Muscle of arm (tissue), 12 donors: Measurements from ENCODE around the gene RNF217. TPM values are rescaled to one million over a fixed set of nuclear protein-coding genes. Genes with fewer than 3 reads are reported as not detected.
"Not testable (repeated sequence)": the region's sequence is repeated elsewhere in the genome, so short reads cannot be mapped to it uniquely, and the experiment has no call there.

Source experiments
- DNase-seq: peaks from one replicate; pipeline ENCODE4 v3.0.0-alpha.2; 2013
- polyA plus RNA-seq, 12 donors: library from polyadenylated mRNA; unstranded; fragments of 120-200 nt; gene quantifications; one replicate each; pipeline ENCODE4 v1.2.1, GENCODE V29; 2013; ENCODE audit not compliant: insufficient read length in 12 of 12

Gene RNF217
- polyA plus RNA-seq, 12 donors: 32.6 to 78.8 (median 50.6) TPM; not detected in 1

DNA sequence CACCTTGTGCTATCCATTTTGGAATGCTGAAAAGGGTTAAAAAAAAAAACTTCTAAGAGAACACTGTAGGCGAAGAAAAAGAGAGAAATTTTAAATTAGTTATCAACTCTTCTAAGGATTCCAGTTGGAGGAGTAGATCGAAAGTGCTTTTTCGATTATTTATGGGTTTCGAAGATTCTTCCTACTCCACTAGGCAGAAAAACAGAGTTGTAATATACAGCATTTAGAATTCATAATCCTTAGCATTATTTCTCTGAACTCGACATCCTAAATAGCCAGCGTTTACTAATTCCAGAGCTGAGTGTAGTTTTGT lies 817 bp upstream of the RNF217 start:
- no peak for DNase-seq

DNA sequence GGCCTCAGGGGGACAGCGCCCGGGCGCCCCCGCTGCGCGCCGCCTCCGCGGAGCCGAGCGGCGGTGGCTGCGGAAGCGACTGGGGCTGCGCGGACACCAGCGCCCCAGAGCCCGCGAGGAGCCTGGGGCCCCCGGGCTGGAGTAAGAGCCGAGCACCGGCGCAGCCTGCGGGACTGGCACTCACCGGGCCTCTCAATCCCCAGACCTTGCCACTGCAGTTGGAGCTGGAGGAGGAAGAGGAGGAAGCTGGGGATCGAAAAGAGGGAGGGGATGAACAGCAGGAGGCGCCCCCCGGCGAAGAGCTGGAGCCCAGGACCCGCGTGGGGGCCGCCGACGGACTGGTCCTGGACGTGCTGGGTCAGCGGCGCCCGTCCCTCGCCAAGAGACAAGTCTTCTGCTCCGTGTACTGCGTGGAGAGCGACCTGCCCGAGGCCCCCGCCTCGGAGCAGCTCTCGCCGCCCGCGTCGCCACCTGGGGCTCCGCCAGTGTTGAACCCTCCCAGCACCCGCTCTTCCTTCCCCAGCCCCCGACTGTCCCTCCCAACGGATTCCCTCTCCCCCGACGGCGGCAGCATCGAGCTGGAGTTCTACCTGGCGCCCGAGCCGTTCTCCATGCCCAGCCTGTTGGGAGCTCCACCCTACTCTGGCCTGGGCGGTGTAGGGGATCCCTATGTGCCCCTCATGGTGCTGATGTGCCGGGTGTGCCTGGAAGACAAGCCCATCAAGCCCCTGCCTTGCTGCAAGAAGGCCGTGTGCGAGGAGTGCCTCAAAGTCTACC lies 590 bp downstream of the RNF217 start:
- peak; percentile 48 for DNase-seq

DNA sequence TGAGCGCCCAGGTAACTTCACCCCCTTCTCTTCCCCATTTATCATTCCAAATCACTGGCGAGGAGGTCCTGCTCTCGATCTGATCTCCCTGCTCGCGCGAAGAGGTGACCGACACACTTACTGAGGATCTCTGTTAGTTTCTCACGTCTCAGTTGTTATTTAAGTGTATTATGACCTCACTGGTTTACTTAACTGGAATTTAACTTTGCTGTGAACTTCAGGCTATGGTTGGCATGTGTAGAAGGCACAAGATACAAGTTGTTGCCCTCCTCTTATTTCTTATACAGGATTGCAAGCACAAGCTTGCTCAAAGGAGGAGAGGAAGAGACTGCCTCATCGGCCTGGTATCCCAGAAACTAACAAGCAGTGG lies 1.2 kb downstream of the RNF217 start:
- DNase-seq: peak; percentile 41

DNA sequence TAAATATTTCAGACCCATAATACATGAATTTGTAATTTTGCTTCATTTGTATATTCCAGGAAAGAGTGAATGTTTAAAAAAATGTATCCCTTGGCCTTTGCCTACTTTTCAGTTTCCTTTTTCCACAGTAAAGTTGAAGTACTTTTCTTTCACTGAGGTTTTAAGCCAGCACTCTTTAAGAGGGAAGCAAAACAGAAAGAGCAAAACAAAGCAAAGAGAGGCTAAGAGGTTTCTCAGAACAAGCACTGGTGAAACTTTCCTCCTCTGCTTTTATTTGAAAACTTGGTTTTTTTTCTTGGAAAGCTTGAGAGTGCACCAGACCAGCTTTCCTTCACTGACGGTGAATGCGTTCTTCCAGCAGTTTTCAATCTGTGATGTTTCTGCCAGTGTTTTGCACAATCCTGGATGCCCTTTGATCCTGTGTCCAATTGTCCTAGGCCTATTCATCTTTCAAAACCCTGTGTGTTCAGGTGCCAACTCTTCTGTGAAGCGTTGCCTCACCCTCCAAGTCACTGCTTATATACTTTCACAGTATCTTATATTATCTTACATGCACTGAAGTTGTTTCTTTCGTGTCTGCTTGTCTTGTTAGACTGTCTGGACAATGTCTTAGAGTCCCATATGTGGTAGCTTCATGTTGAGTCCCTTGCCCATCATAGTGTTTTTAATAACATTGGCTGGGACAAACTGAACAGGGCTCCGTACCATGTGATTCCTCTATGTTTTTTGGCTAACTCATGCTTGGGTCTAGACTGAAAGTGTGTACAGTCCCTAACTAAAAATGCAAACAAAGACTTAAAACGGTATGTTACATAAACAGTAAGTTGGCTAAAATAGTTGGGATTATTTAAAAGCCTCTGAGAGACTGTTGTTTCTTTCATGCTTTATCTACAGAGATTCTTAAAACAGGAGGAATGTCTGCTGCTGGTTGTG lies 1.9 kb downstream of the RNF217 start:
- peak; percentile 34 for DNase-seq

DNA sequence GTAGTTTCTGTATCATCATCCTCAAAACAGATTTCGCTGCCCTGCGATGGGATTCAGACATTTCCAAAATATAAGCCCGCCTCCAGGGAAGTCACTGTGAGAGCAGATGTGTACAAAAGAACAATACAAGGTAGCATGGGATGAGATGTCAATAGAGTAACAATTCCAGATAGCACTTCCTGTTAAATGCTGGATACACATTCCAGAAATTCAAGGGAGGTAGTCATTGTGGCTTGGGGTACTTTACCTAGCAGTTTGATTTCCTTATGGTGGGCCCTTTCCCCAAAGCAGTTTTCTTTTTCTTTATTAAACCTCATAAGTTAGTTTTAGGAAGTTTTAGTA lies 2.5 kb downstream of the RNF217 start:
- DNase-seq: no peak

DNA sequence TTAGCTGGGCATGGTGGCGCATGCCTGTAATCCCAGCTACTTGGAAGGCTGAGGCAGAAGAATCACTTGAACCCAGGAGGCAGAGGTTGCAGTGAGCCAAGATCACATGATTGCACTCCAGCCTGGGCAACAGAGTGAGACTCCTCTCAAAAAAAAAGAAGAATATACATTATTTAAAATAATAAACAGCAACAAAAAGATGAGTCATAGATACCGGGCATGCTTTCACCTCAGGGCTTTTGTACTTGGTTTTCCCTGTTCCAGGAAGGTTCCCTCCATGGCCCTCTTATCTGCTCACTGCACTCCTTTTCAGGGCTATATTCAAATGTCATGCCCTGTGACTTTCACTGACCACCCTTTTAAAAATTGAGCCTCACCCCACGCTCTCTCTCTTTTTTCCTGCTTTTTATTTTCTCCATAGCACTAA lies 3.2 kb downstream of the RNF217 start:
- not testable (repeated sequence) for DNase-seq

DNA sequence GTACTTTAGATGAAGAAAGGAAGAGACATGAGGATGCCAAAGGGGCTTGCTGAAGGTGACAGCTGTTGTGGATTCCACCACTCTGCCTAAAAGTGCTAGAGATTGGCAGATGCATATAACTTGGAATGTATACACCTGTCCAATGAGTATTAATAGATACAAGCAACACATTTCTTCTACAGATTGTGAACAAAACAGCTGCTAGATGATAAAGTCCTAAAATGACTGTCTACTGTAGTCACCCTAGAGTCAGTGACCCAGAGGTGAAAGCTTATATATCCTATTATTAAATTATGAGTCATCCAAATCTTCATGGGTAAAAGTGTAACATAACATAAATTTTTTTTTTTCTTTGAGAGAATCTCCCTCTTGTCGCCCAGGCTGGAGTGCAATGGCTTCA lies 5.2 kb downstream of the RNF217 start:
- DNase-seq: no peak

DNA sequence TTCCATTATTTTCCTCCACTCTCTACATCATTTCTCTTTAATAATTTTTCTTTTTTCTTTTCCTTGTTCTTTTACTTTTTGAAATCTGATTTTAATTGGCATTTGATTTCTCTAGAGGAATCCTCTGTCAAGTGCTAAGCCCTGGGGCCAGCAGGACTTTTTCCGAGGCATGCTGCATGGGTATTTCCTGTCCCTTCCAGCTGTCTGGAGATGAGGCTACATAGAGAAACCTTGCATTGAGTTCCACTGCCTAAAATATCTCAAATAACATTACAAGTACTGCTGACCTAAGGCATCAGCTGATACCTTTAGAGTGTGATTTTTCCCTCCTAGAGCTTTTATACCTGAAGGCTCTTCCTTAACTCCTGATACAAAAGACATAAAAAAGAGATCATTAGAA lies 6.2 kb downstream of the RNF217 start:
- no peak for DNase-seq

DNA sequence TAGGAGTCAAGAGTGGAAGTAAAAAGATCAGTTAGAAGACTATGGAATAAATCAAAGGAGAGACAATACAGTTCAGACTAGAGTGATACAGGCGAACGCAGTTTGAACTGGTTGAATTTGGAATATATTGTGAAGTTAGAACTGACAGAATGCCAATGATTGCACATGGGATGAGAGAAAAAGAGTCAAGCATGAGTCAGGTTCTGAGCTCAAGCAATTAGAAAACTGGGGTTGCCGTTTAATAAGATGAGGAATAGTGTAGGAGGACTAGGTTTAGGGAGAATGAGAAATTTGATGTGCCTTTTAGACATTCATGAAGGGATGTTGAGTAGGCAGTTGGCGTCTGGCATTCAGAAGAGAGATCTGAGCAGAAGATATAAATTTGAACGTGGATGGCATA lies 8.0 kb downstream of the RNF217 start:
- DNase-seq: no peak

DNA sequence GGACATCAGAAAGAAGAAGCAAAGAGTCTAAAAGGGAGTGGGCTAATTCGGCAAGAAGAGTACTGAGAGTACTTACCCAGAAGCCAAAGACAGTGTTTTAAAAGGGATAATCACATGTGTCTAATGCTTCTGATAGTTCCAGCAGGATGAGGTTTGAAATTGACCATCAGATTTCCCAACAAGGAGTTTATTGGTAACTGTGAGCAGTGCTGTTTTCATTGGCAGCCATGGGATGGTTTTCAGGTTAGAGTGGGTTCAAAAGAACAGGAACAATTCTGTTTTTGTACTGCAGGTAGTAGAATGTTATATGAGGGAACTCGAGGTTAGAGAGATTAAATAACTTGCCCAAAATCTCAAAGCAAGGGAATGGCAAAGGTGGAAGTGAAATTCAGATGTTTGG lies 8.5 kb downstream of the RNF217 start:
- no peak for DNase-seq

DNA sequence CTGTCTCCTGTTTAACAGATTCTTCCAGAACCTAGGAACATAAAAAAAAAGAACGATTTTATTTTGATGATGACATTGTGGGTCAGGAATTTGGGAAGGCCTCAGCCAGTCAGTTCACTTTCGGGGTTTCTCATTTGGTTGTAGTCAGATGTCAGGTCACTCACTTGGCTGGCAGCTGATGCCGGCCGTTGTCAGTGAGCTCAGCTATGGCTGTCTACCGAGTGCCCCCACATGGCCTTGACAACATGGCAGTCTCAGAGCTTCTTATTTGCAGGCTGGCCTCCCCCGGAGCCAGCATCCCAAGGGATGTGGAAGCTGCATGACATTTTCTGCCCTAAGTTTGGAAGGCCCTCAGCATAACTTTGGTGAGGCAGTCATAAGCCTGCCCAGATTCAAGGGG lies 11.5 kb downstream of the RNF217 start:
- DNase-seq: no peak

DNA sequence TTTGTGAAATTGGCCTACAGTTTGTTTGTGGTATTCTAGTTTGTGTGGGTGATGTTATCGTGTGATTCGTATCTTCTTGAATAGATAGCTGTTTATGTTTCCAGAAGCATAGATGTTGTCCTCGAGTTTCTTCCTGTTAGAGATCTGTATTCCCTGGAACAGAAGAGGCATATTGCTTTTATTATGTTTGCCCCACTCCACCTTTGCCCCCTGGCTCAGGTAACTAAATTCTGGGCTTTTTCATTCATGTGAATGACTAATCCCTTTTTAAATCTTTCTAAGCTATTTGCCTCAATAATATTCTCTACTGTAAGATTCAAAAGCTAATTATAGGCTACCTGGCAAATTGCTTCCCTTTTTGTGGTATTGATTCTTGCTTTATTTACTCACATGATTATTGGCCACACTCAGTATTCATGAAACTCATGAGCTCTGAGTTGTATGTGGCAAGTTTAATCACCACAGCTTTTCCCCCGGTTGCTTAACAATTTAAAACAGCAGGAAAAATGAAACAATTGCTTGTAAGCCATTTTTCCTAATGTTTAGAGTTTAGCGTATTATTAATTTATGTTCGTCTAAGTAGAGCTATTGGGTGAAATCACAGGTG lies 12.6 kb downstream of the RNF217 start:
- no peak for DNase-seq

DNA sequence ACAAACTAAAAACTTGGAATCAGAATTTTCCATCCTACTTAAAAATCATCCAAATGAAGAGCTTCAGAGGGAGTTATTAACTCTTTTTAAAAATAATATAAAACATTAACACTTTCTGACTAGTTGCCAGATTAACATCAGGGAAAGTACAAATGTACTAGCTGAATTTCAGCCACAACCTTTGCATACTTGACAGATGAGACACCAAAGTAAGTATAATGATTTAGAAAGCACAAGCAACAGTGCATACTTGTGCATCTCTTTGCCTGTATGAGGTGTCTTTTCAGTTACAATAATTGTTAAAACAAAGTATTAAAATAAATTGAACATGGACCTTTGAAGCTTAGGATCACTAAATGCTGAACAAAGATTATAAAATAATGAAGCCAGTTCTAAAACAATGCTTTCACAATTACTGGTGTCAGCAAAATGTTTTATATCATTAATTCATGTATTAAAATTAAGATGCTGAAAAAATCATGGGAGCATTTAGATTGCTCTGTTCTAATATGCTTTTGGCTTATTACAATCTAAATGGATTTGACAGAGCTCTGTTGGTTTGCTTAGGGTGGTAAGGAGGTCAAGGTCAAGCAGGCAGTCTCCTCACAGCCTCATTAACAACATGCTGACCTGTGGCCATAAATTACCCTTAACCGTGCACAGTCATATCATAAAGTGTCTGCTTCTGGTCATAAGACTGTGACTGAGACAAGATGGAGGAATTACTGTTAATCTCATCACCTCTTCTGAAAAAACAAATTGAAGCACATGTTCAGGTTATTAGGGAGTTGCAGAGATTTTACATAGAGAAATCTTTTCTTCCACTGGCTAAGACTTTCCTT lies 15.1 kb downstream of the RNF217 start:
- no peak for DNase-seq

DNA sequence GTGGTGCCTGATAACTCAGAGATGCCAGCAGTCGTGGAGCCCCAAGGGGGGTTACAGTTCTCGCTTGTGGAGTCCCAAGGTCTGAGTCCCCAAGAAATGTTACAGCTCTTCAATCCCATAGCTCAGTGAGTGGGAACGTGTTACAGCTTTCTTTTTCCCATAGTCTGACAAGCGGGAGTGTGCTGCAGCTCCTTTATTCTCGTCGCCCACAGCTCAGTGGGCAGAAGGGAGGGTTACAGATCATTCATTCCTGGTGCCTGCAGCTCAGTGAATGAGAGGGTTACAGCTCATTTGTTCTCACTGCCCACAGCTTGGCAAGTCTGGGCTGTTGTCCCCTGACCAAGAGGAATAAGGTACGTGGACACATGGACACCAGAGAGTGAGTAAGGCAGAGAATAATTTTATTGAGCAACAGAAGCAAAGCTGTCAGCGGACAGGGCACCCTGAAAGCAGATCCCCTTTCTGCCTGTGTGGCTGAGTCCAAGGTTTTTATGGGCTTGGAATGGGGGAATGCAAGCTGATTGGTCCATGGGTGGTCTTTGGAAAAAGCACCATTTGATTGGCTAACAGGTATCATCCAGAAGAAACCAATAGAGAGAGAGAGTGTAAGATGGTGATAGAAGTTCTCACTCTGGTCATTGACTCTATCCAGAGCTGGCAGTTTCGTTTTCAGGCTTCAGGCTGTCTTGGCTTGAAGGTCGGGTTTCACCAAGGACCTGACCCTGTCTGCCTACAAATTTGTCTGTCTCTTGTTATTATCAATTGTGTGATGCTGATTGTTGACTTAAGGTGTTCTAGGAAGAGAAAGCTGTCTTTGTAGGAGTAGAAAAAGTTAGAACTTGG lies 16.4 kb downstream of the RNF217 start:
- DNase-seq: no peak

DNA sequence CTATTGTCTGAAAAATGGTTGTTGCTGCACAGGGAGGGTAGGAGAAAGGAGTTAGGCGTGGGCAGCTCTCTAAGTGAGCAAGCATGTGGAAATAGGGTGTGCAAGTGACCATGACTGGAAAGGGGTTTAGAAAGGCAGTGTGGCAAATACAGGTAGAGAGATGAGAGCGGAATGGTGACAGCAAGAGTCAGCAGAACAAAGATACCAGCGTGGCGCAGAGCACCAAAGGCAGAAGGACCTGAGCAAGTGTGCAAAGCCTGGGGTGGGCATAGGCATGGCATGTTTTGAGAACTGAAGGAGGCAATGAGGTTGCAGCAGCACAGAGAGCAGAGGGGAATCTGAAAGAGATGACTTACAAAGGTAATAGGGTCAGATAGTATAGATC lies 17.0 kb downstream of the RNF217 start:
- no peak for DNase-seq

DNA sequence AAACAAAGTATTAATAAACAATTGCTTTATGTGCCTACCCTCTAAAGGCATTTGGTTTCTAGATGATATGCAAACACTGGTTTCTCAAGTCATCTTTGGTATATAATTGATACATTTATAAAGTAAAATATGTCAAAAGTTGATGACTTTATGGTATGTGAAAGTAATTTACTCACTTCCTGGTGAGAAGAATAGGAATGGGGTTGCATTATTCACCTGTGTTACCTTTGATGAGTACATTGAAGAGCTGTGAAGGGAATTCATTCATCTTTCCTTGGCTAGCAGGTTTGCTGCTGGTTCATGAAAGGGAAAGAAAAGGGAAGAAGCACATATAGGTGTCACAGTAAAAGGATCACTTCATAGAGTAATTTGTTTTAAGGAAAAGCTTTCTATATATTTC lies 20.4 kb downstream of the RNF217 start:
- no peak for DNase-seq

DNA sequence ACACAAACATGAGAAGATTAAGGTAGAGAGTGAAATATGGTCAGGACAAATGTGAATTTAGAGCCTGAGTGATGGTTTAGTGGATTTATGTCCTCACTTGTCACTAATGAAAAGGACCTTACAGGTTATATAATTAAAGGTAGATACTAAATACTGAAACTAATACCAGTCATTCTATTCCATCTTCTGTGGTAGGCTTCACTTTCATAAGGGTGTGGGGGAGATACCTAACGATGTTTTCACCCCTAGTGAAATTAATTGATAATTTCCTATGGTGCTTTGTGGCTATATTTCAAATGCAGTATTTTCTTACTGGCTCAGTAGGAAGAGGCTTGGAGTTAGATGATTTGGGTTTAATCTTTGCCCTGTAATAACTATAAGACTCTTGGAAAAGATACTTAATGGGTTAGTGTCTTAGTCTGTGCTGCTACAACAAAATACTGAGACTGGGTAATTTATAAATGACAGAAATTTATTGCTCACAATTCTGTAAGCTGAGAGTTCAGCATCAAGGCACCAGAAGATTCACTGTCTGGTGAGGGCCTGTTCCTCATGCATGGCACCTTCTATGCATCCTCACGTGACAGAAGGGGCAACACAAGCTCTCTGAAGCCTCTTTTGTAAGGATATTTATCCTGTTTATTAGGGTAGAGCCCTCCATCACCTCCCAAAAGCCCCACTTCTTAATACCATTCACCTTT lies 21.3 kb downstream of the RNF217 start:
- no peak for DNase-seq

DNA sequence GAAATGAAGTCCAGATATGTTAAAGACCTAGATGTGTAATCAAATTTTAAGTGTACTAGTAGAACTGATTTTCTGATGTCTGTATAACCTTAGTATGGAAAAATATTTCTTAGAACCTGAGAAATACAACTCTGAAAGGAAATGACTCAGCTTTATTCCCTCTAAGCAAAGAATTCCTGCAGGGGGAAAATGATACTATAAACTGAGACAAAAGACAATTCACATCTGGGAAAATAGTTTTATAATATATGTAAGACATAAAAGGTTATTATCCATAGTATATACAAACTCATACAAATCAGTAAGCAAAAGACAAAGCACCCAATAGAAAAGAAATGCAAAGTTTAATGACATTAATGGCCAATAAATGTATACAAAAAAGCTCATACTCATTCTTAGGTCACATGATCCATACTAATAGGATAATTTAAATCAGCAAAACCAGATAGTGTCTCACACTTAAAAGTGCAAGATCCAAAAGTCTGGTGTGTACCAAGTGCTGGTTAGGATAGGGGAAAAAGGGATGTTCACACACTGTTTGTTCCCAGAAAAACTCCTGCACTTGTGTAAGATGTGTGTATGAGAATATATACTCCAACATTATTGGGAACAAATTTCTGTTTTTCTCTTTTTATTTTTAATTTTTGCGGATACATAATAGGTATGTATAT lies 22.6 kb downstream of the RNF217 start:
- no peak for DNase-seq

DNA sequence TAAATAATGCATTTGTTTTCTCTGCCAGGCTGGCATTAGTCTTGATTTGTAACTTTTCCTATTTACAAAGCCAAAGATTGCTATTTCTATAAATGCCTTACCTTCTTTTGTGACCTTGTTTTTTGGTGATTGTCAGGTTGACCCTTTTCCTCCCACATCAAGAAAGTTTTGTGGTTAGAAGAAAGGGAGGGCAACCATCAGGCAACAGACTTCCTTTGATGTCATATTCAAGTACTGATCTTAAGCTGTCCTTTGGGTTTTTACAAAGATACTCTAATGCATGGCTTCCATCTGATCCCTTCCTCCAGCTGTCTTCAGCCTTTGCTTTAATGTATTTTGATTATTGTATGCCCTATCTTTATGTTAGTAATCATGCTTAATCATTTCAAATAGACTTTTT lies 23.9 kb downstream of the RNF217 start:
- no peak for DNase-seq

DNA sequence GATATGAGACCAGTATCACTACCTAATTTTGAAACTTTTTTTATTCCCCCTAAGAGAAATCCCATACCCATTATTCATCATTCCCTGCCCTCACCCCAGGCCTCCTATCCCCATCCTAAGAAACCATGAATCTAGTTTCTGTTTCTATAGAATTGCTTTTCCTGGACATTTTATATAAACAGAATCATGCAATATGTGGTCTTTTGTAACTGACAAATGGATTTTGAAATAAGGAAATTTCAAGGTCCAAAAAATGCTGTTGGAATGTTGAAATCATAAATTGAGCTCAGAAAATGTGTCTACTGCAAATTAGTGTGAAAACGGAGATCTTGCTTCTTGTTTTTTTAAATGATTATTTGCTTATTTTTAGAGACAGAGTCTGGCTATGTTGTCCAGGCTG lies 25.1 kb downstream of the RNF217 start:
- no peak for DNase-seq
